ENCODE data around the gene GMPPA.

GRCh38 chr2:219499058-219499307 is 292 bp downstream of the GMPPA start:
- TF ChIP-seq POLR2A (IDR thresholded peaks at IDR 0.05): no peak
- TF ChIP-seq CTCF (IDR thresholded peaks at IDR 0.05): no peak
- TF ChIP-seq POLR2AphosphoS5 (IDR thresholded peaks at IDR 0.05): no peak
